Activated CD8-positive, alpha-beta memory T cell treated with anti-CD3 and anti-CD28 coated beads for 1 hour (primary cell): ENCODE data around the gene LRSAM1.

ENCODE experiments used
- DNase-seq, 2 donors: peaks; one replicate each; pipeline ENCODE4 v3.0.0-alpha.2; 2020; ENCODE audit warnings: low read depth in 1 of 2; ENCODE audit errors: extremely low read depth in 1 of 2

Gene LRSAM1

GRCh38 chr9:127509261-127509954 is 58.1 kb downstream of the LRSAM1 start:
- DNase-seq: no peak

GRCh38 chr9:127509955-127510299 is 58.6 kb downstream of the LRSAM1 start:
- DNase-seq: no peak

- DNase-seq: no peak
These were observed 63.2 kb downstream of the LRSAM1 start for GRCh38 chr9:127514468-127514867.

GRCh38 chr9:127516835-127517607 is 65.7 kb downstream of the LRSAM1 start:
- DNase-seq: no peak

GRCh38 chr9:127517620-127518019 is 66.3 kb downstream of the LRSAM1 start:
- DNase-seq: no peak

GRCh38 chr9:127518091-127518856 is 67.0 kb downstream of the LRSAM1 start:
- DNase-seq: no peak

GRCh38 chr9:127519301-127520166 is 68.2 kb downstream of the LRSAM1 start:
- no peak for DNase-seq

GRCh38 chr9:127520941-127521918 is 69.9 kb downstream of the LRSAM1 start:
- no peak for DNase-seq

- DNase-seq: no peak
These were observed 70.6 kb downstream of the LRSAM1 start for GRCh38 chr9:127521919-127522304.

GRCh38 chr9:127522727-127523126 is 71.4 kb downstream of the LRSAM1 start:
- DNase-seq: no peak

- DNase-seq: no peak
These were observed 72.1 kb downstream of the LRSAM1 start for GRCh38 chr9:127523312-127523851.

- no peak for DNase-seq
These were observed 73.1 kb downstream of the LRSAM1 start for GRCh38 chr9:127524373-127524772.

GRCh38 chr9:127525401-127526188 is 74.3 kb downstream of the LRSAM1 start:
- no peak for DNase-seq

- no peak for DNase-seq
These were observed 75.6 kb downstream of the LRSAM1 start for GRCh38 chr9:127526655-127527559.

- no peak for DNase-seq
These were observed 76.4 kb downstream of the LRSAM1 start for GRCh38 chr9:127527560-127528268.

- no peak for DNase-seq
These were observed 77.3 kb downstream of the LRSAM1 start for GRCh38 chr9:127528422-127529251.
